Liver (tissue), 9 donors: ENCODE results near the gene FARP1. TPM values are rescaled to one million over a fixed set of nuclear protein-coding genes. Genes with fewer than 3 reads are reported as not detected.
A peak's percentile ranks its signal among the peaks of the same experiment; 100 is the strongest.

ENCODE experiments used
- DNase-seq: peaks from one replicate; pipeline ENCODE4 v3.0.0-alpha.2; 2017; ENCODE audit warnings: low spot score
- H3K27ac ChIP-seq, 2 donors: one replicate each; pipeline ENCODE4 v1.7.0; 2013; ENCODE audit warnings: inconsistent platforms in 2 of 2, low read length in 2 of 2, control low read depth in 1 of 2, low read depth in 1 of 2, mild to moderate bottlenecking in 1 of 2
- H3K27me3 ChIP-seq, 4 donors: one replicate each; pipeline versions ENCODE4 v1.6.1 to v1.7.0; 2013; ENCODE audit warnings: low read length in 3 of 4, inconsistent platforms in 1 of 4, mild to moderate bottlenecking in 1 of 4, moderate library complexity in 1 of 4; ENCODE audit not compliant: control insufficient read depth in 4 of 4, insufficient read depth in 4 of 4
- H3K36me3 ChIP-seq, 4 donors: one replicate each; pipeline versions ENCODE4 v1.6.1 to v1.7.0; 2013; ENCODE audit warnings: low read length in 3 of 4, mild to moderate bottlenecking in 3 of 4, low read depth in 1 of 4, moderate library complexity in 1 of 4; ENCODE audit not compliant: control insufficient read depth in 4 of 4, insufficient read depth in 3 of 4
- H3K4me1 ChIP-seq, 4 donors: one replicate each; pipeline versions ENCODE4 v1.6.1 to v1.7.0; 2013; ENCODE audit warnings: low read length in 3 of 4, mild to moderate bottlenecking in 3 of 4, moderate library complexity in 1 of 4; ENCODE audit not compliant: control insufficient read depth in 4 of 4, insufficient read depth in 4 of 4
- H3K4me3 ChIP-seq, 3 donors: one replicate each; pipeline versions ENCODE4 v1.6.1 to v1.7.0; 2013; ENCODE audit warnings: low read length in 3 of 3, control low read depth in 1 of 3, low read depth in 1 of 3, mild to moderate bottlenecking in 1 of 3
- H3K9ac ChIP-seq, 2 donors: one replicate each; pipeline ENCODE4 v1.7.0; 2013; ENCODE audit warnings: low read length in 2 of 2, mild to moderate bottlenecking in 2 of 2, moderate library complexity in 2 of 2, control low read depth in 1 of 2, low read depth in 1 of 2
- H3K9me3 ChIP-seq, 4 donors: one replicate each; pipeline versions ENCODE4 v1.6.1 to v1.7.0; 2013; ENCODE audit warnings: low read length in 3 of 4; ENCODE audit not compliant: control insufficient read depth in 4 of 4
- FOXA2 ChIP-seq: IDR thresholded peaks from 2 replicates; pipeline ENCODE4 v1.6.1; 2016; ENCODE audit warnings: antibody characterized with exemption
- HNF4A ChIP-seq, 2 donors: conservative IDR thresholded peaks; 2 replicates each; pipeline ENCODE4 v1.6.1; 2016; ENCODE audit warnings: antibody characterized with exemption in 2 of 2, mild to moderate bottlenecking in 2 of 2
- HNF4G ChIP-seq: IDR thresholded peaks from 2 replicates; pipeline ENCODE4 v1.6.1; 2016; ENCODE audit warnings: antibody characterized with exemption
- RAD21 ChIP-seq, 2 donors: IDR thresholded peaks; 2 replicates each; pipeline ENCODE4 v1.6.1; 2016; ENCODE audit warnings: antibody characterized with exemption in 2 of 2, mild to moderate bottlenecking in 2 of 2
- RXRA ChIP-seq, 2 donors: IDR thresholded peaks; 2 replicates each; pipeline ENCODE4 v1.6.1; 2017 to 2018; ENCODE audit warnings: antibody characterized with exemption in 2 of 2, mild to moderate bottlenecking in 1 of 2
- SP1 ChIP-seq: IDR thresholded peaks from 2 replicates; pipeline ENCODE4 v1.6.1; 2018; ENCODE audit warnings: antibody characterized with exemption, mild to moderate bottlenecking
- YY1 ChIP-seq: IDR thresholded peaks from 2 replicates; pipeline ENCODE4 v1.6.1; 2016; ENCODE audit warnings: antibody characterized with exemption, mild to moderate bottlenecking
- WGBS: extraction: QIAGEN DNeasy Blood & Tissue Kit; methylation state at CpG from one replicate; pipeline ENCODE4 v1.1.7; 2013; 5-methylcytosine and 5-hydroxymethylcytosine counted together
- polyA plus RNA-seq, 2 donors: library from polyadenylated mRNA; stranded (reverse) in 1 of 2; unstranded in 1 of 2; fragments of 200-250 nt in 1 of 2; fragments of >200 nt in 1 of 2; fragmentation: Nextera tagmentation in 1 of 2; extraction: Ambion mirVana in 1 of 2; gene quantifications; one replicate each; pipeline versions ENCODE4 v1.2.1 to v1.2.3, GENCODE V29; 2013 to 2015
- total RNA-seq, 2 donors: library from RNA; depleted of rRNA; stranded (reverse); fragments of >200 nt; gene quantifications; one replicate each; pipeline ENCODE4 v1.2.3, GENCODE V29; 2014
- TF ChIP-seq, protein P1 (sequence below): IDR thresholded peaks from 2 replicates; pipeline ENCODE4 v1.6.1; 2016; ENCODE audit warnings: antibody characterized with exemption
- TF ChIP-seq, protein P2 (sequence below): IDR thresholded peaks from 2 replicates; pipeline ENCODE4 v1.6.1; 2016; ENCODE audit warnings: antibody characterized with exemption
- TF ChIP-seq, protein P3 (sequence below): fragments of 150-350 bp; IDR thresholded peaks from 2 replicates; pipeline ENCODE4 v1.5.1; 2017; ENCODE audit warnings: improper control_type of control experiment, low read depth, low read length; ENCODE audit not compliant: missing input control
- TF ChIP-seq, protein P4 (sequence below): IDR thresholded peaks from 2 replicates; pipeline ENCODE4 v1.6.1; 2016; ENCODE audit warnings: antibody characterized with exemption
- TF ChIP-seq, protein P5 (sequence below): IDR thresholded peaks from 2 replicates; pipeline ENCODE4 v1.6.1; 2016; ENCODE audit warnings: antibody characterized with exemption, mild to moderate bottlenecking
- donor health status: healthy.
- donor health status: healthy.
- donor health status: healthy.
- donor health status: healthy.
- donor health status: healthy.

FARP1 gene
- total and polyA plus RNA-seq, 4 donors, result 28.4 to 62.6 (median 39.8) TPM

DNA sequence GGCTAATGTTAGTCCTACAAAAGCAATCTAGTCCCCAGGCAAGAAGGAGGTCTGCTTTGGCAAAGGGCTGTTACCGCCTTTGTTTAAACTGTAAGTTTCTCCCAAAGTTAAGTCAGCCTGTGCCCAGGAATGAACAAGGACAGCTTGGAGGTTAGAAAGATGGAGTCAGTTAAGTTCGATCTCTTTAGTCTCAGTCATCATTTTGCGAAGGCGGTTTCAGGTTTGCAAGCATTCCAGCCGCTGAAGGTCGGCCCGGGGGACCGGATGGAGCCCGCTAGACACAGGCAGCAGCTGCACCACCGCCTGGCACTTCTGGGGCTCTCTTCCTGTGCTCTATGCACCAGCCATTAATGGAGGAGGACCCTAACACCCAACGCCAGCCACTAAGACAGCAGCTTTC is 342.7 kb downstream of the FARP1 start:
- WGBS, result 92% methylated on average over 11 of the region's 11 CpGs
- Histone ChIP-seq H3K4me3 (no peak overlapping the region), H3K9ac (no peak overlapping the region), H3K27ac (peak overlapping the region in 1 of 2 donors; percentile 81), H3K27me3 (no peaks in the 10 kb centered on the region), H3K36me3 (no peaks in the 10 kb centered on the region), H3K4me1 (peaks cover 25 to 57% (median 51%) of the 10 kb centered on the region in 4 donors), H3K9me3 (no peaks in the 10 kb centered on the region)
- TF ChIP-seq SP1 (no peak), RAD21 (IDR thresholded peaks at IDR 0.05) (no peak), HNF4G (no peak)
- TF ChIP-seq, protein P1, sequence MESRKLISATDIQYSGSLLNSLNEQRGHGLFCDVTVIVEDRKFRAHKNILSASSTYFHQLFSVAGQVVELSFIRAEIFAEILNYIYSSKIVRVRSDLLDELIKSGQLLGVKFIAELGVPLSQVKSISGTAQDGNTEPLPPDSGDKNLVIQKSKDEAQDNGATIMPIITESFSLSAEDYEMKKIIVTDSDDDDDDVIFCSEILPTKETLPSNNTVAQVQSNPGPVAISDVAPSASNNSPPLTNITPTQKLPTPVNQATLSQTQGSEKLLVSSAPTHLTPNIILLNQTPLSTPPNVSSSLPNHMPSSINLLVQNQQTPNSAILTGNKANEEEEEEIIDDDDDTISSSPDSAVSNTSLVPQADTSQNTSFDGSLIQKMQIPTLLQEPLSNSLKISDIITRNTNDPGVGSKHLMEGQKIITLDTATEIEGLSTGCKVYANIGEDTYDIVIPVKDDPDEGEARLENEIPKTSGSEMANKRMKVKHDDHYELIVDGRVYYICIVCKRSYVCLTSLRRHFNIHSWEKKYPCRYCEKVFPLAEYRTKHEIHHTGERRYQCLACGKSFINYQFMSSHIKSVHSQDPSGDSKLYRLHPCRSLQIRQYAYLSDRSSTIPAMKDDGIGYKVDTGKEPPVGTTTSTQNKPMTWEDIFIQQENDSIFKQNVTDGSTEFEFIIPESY, result no peak
- no peak for DNase-seq

DNA sequence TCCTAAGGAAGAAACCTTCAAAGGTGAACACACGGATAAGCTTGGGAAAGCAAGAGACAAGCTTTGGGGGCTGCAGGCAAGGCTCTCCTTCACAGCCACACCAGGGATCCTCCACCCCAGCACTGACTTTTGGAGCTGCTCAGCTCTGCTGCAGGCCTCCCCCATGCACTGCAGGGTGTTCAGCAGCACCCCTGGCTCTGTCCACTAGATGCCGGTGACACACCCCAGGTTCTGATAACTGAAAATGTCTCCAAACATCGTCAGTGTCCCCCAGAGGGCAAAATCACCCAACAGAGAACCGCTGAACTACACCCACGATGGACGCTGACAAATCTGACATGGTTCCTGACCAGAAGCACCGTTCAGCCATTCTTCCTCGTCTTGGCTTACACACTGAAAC is 343.5 kb downstream of the FARP1 start:
- TF ChIP-seq YY1, result no peak
- no peak for TF ChIP-seq SP1
- TF ChIP-seq HNF4A (conservative IDR thresholded peaks at IDR 0.05), result no peak
- TF ChIP-seq, protein P2, sequence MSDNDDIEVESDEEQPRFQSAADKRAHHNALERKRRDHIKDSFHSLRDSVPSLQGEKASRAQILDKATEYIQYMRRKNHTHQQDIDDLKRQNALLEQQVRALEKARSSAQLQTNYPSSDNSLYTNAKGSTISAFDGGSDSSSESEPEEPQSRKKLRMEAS, result no peak
- no peak for TF ChIP-seq FOXA2
- TF ChIP-seq RXRA (IDR thresholded peaks at IDR 0.05), result no peak
- TF ChIP-seq, protein P1, result no peak
- TF ChIP-seq, protein P3, sequence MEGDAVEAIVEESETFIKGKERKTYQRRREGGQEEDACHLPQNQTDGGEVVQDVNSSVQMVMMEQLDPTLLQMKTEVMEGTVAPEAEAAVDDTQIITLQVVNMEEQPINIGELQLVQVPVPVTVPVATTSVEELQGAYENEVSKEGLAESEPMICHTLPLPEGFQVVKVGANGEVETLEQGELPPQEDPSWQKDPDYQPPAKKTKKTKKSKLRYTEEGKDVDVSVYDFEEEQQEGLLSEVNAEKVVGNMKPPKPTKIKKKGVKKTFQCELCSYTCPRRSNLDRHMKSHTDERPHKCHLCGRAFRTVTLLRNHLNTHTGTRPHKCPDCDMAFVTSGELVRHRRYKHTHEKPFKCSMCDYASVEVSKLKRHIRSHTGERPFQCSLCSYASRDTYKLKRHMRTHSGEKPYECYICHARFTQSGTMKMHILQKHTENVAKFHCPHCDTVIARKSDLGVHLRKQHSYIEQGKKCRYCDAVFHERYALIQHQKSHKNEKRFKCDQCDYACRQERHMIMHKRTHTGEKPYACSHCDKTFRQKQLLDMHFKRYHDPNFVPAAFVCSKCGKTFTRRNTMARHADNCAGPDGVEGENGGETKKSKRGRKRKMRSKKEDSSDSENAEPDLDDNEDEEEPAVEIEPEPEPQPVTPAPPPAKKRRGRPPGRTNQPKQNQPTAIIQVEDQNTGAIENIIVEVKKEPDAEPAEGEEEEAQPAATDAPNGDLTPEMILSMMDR, result no peak
- TF ChIP-seq, protein P4, sequence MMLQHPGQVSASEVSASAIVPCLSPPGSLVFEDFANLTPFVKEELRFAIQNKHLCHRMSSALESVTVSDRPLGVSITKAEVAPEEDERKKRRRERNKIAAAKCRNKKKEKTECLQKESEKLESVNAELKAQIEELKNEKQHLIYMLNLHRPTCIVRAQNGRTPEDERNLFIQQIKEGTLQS, result no peak
- TF ChIP-seq, protein P5, sequence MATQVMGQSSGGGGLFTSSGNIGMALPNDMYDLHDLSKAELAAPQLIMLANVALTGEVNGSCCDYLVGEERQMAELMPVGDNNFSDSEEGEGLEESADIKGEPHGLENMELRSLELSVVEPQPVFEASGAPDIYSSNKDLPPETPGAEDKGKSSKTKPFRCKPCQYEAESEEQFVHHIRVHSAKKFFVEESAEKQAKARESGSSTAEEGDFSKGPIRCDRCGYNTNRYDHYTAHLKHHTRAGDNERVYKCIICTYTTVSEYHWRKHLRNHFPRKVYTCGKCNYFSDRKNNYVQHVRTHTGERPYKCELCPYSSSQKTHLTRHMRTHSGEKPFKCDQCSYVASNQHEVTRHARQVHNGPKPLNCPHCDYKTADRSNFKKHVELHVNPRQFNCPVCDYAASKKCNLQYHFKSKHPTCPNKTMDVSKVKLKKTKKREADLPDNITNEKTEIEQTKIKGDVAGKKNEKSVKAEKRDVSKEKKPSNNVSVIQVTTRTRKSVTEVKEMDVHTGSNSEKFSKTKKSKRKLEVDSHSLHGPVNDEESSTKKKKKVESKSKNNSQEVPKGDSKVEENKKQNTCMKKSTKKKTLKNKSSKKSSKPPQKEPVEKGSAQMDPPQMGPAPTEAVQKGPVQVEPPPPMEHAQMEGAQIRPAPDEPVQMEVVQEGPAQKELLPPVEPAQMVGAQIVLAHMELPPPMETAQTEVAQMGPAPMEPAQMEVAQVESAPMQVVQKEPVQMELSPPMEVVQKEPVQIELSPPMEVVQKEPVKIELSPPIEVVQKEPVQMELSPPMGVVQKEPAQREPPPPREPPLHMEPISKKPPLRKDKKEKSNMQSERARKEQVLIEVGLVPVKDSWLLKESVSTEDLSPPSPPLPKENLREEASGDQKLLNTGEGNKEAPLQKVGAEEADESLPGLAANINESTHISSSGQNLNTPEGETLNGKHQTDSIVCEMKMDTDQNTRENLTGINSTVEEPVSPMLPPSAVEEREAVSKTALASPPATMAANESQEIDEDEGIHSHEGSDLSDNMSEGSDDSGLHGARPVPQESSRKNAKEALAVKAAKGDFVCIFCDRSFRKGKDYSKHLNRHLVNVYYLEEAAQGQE, result no peak
- Histone ChIP-seq H3K36me3 (no peaks in the 10 kb centered on the region), H3K4me1 (peaks cover 29 to 62% (median 55%) of the 10 kb centered on the region in 4 donors), H3K9ac (no peak overlapping the region), H3K27me3 (no peaks in the 10 kb centered on the region), H3K27ac (no peak overlapping the region), H3K4me3 (no peak overlapping the region), H3K9me3 (no peaks in the 10 kb centered on the region)
- WGBS, result 95% methylated on average over 8 of the region's 8 CpGs
- DNase-seq, result no peak
